Esophagus mucosa (tissue), 1 donor: ENCODE results near the gene NOS2. TPM values are rescaled to one million over a fixed set of nuclear protein-coding genes. Genes with fewer than 3 reads are reported as not detected.
"Not testable (repeated sequence)": the region's sequence is repeated elsewhere in the genome, so short reads cannot be mapped to it uniquely, and the experiment has no call there.

Experiments
- ATAC-seq: fragments of 200-7000 bp; cut with Tn5 transposase; one replicate; pipeline ENCODE4 v1.9.1; 2020
- total RNA-seq: library from RNA; stranded (reverse); gene quantifications from one replicate; pipeline ENCODE4 v1.2.4, GENCODE V29; 2023
- donor health status: DM: yes; HTN: yes; CAD: no.

NOS2 gene
- total RNA-seq, 1 donor from 2014 or later: not detected

GRCh38 chr17:27753726-27754125, 46.6 kb downstream of the NOS2 start:
- ATAC-seq: not testable (repeated sequence)

- peak; percentile 29 for ATAC-seq
Observed at GRCh38 chr17:27752831-27753619, 47.3 kb downstream of the NOS2 start.

- peak; percentile 67 for ATAC-seq
Observed at GRCh38 chr17:27751622-27752490, 48.5 kb downstream of the NOS2 start.

- ATAC-seq: no peak
Observed at GRCh38 chr17:27751166-27751565, 49.2 kb downstream of the NOS2 start.

GRCh38 chr17:27749562-27750150, 50.7 kb downstream of the NOS2 start:
- ATAC-seq: not testable (repeated sequence)

GRCh38 chr17:27748360-27748825, 51.9 kb downstream of the NOS2 start:
- ATAC-seq: no peak

- ATAC-seq: no peak
Observed at GRCh38 chr17:27747462-27748359, 52.6 kb downstream of the NOS2 start.

- no peak for ATAC-seq
Observed at GRCh38 chr17:27746881-27747280, 53.4 kb downstream of the NOS2 start.

- ATAC-seq: not testable (repeated sequence)
Observed at GRCh38 chr17:27746320-27746719, 54.0 kb downstream of the NOS2 start.

GRCh38 chr17:27745207-27745830, 55.0 kb downstream of the NOS2 start:
- not testable (repeated sequence) for ATAC-seq

GRCh38 chr17:27743281-27743885, 56.9 kb downstream of the NOS2 start:
- ATAC-seq: no peak

- ATAC-seq: no peak
Observed at GRCh38 chr17:27741971-27742575, 58.3 kb downstream of the NOS2 start.

- peak; percentile 95 for ATAC-seq
Observed at GRCh38 chr17:27741361-27741861, 58.9 kb downstream of the NOS2 start.

- ATAC-seq: not testable (repeated sequence)
Observed at GRCh38 chr17:27740541-27740940, 59.8 kb downstream of the NOS2 start.

GRCh38 chr17:27733773-27734172, 66.6 kb downstream of the NOS2 start:
- no peak for ATAC-seq

- ATAC-seq: not testable (repeated sequence)
Observed at GRCh38 chr17:27732746-27733145, 67.6 kb downstream of the NOS2 start.

GRCh38 chr17:27725982-27726381, 74.3 kb downstream of the NOS2 start:
- not testable (repeated sequence) for ATAC-seq

GRCh38 chr17:27721797-27722196, 78.5 kb downstream of the NOS2 start:
- ATAC-seq: no peak
